GM12878 (cell line): ENCODE measurements around the gene PLEKHA5. TPM values are rescaled to one million over a fixed set of nuclear protein-coding genes. Genes with fewer than 3 reads are reported as not detected.

ENCODE experiments used
- ATAC-seq: fragments of 200-7000 bp; cut with Tn5 transposase; 3 replicates; pipeline ENCODE4 v1.9.1; 2020; ENCODE audit warnings: mild to moderate bottlenecking, moderate library complexity
- BruUV-seq: library from RNA; stranded (reverse); fragments of 400-500 nt; replicated peaks from 2 replicates; lab custom pipeline; 2021; lab: Mats Ljungman, UMichigan
- CTCF ChIA-PET: fragments of 300-600 bp; sonication (Branson Sonifier 250); formaldehyde crosslinking; extraction: SDS; loops from one replicate; lab custom pipeline; 2021; ENCODE audit warnings: inconsistent platforms; lab: Yijun Ruan, JAX
- POLR2A ChIA-PET: fragments of 350-600 bp; formaldehyde crosslinking; extraction: SDS; loops from one replicate; lab custom pipeline; 2021; ENCODE audit warnings: inconsistent platforms; lab: Charles Lee
- RAD21 ChIA-PET: fragments of 300-600 bp; sonication (Branson Sonifier 250); formaldehyde crosslinking; loops from one replicate; lab custom pipeline; 2023; ENCODE audit warnings: antibody characterized with exemption; ENCODE audit not compliant: unreplicated experiment; lab: Charles Lee
- SMC1A ChIA-PET: fragments of 300-600 bp; sonication (Branson Sonifier 250); formaldehyde crosslinking; loops from one replicate; lab custom pipeline; 2023; ENCODE audit not compliant: unreplicated experiment, uncharacterized antibody; lab: Charles Lee
- DNase-seq: peaks from one replicate; pipeline ENCODE4 v3.0.0-alpha.2; 2011; ENCODE audit warnings: low read depth, low spot score
- FAIRE-seq: peaks from 3 replicates; lab custom pipeline; 2011; peaks lifted over from hg19 to GRCh38; lab: Jason Lieb, UNC
- H2AFZ ChIP-seq: 2 replicates; pipeline ENCODE4 v1.6.0; 2011; ENCODE audit warnings: low read depth, low read length, control low read depth; ENCODE audit not compliant: control insufficient read depth
- H3K27ac ChIP-seq: 2 replicates; pipeline ENCODE4 v1.5.1; 2011; ENCODE audit warnings: control low read depth; ENCODE audit not compliant: control insufficient read depth, insufficient read depth
- H3K27me3 ChIP-seq, 2 experiments: replicated peaks in 1 of 2; 2 replicates each; pipeline versions ENCODE4 v1.6.0 to v1.6.1; 2011; ENCODE audit warnings: low read length in 1 of 2; ENCODE audit not compliant: control insufficient read depth in 2 of 2, insufficient read depth in 2 of 2
- H3K36me3 ChIP-seq, 2 experiments: 2 replicates each; pipeline ENCODE4 v1.5.1; 2011; ENCODE audit warnings: low read length in 1 of 2; ENCODE audit not compliant: control insufficient read depth in 2 of 2, insufficient read depth in 2 of 2
- H3K4me1 ChIP-seq: 2 replicates; pipeline ENCODE4 v1.6.1; 2011; ENCODE audit warnings: mild to moderate bottlenecking, low read length, moderate library complexity, mixed read lengths; ENCODE audit not compliant: control insufficient read depth, insufficient read depth
- H3K4me2 ChIP-seq: 2 replicates; pipeline ENCODE4 v1.6.0; 2011; ENCODE audit warnings: control low read depth; ENCODE audit not compliant: control insufficient read depth, insufficient read depth
- H3K4me3 ChIP-seq: fragments of 200-600 bp; sonication (generic); 2 replicates; pipeline ENCODE4 v1.5.1; 2016
- H3K79me2 ChIP-seq: 2 replicates; pipeline ENCODE4 v1.6.0; 2011; ENCODE audit warnings: low read length; ENCODE audit not compliant: control insufficient read depth, insufficient read depth
- H3K9ac ChIP-seq: 2 replicates; pipeline ENCODE4 v1.8.0; 2011; ENCODE audit warnings: low read length, control low read depth, mixed read lengths; ENCODE audit not compliant: control insufficient read depth, insufficient read depth
- H3K9me3 ChIP-seq: replicated peaks from 3 replicates; pipeline ENCODE4 v1.5.1; 2011; ENCODE audit warnings: mild to moderate bottlenecking, low read length; ENCODE audit not compliant: control insufficient read depth, insufficient read depth
- H4K20me1 ChIP-seq: 2 replicates; pipeline ENCODE4 v1.6.0; 2011; ENCODE audit not compliant: control insufficient read depth, insufficient read depth
- ATF2 ChIP-seq: IDR thresholded peaks from 2 replicates; pipeline ENCODE4 v1.6.1; 2012; ENCODE audit warnings: low read length, inconsistent platforms
- CBX5 ChIP-seq: sonication (generic); IDR thresholded peaks from 2 replicates; pipeline ENCODE4 v1.6.1; 2016; ENCODE audit warnings: low read depth, moderate library complexity, mild to moderate bottlenecking, inconsistent platforms
- CHD4 ChIP-seq: fragments of 200-600 bp; sonication (generic); IDR thresholded peaks from 2 replicates; pipeline ENCODE4 v1.6.1; 2016; ENCODE audit warnings: mild to moderate bottlenecking
- E2F4 ChIP-seq: IDR thresholded peaks from 2 replicates; pipeline ENCODE4 v1.6.1; 2012; ENCODE audit warnings: low read depth, low read length, improper control_type of control experiment
- E4F1 ChIP-seq: fragments of 450-650 bp; IDR thresholded peaks from 2 replicates; pipeline ENCODE4 v1.6.1; 2018; ENCODE audit warnings: borderline replicate concordance, mild to moderate bottlenecking; ENCODE audit not compliant: partially characterized antibody
- EZH2 ChIP-seq: IDR thresholded peaks from 2 replicates; pipeline ENCODE4 v1.6.1; 2012; ENCODE audit warnings: low read depth, mild to moderate bottlenecking, control low read depth, inconsistent platforms, low read length, borderline replicate concordance; ENCODE audit not compliant: control insufficient read depth
- HDAC6 ChIP-seq: fragments of 200-600 bp; sonication (generic); IDR thresholded peaks from one replicate; pipeline ENCODE4 v1.8.0; 2017; ENCODE audit warnings: antibody characterized with exemption; ENCODE audit not compliant: unreplicated experiment
- IKZF2 ChIP-seq, 2 experiments: fragments of 450-650 bp; IDR thresholded peaks; 2 replicates each; pipeline ENCODE4 v1.6.1; 2017; ENCODE audit warnings: mild to moderate bottlenecking in 2 of 2, moderate library complexity in 2 of 2
- IRF5 ChIP-seq: fragments of 450-650 bp; IDR thresholded peaks from 2 replicates; pipeline ENCODE4 v1.6.1; 2017; ENCODE audit warnings: borderline replicate concordance
- KLF5 ChIP-seq: fragments of 450-650 bp; IDR thresholded peaks from 2 replicates; pipeline ENCODE4 v1.6.1; 2014; ENCODE audit warnings: mild to moderate bottlenecking; ENCODE audit not compliant: partially characterized antibody
- MTA2 ChIP-seq: fragments of 450-650 bp; IDR thresholded peaks from 2 replicates; pipeline ENCODE4 v1.6.1; 2016; ENCODE audit warnings: low read depth, mild to moderate bottlenecking, moderate library complexity
- NFYA ChIP-seq: IDR thresholded peaks from 2 replicates; pipeline ENCODE4 v1.6.1; 2011; ENCODE audit warnings: low read depth, mild to moderate bottlenecking, low read length, improper control_type of control experiment, borderline replicate concordance
- NR2F1 ChIP-seq: fragments of 450-650 bp; conservative IDR thresholded peaks from 2 replicates; pipeline ENCODE4 v1.6.1; 2017; ENCODE audit warnings: mild to moderate bottlenecking
- RBBP5 ChIP-seq: fragments of 200-600 bp; sonication (generic); conservative IDR thresholded peaks from 2 replicates; pipeline ENCODE4 v1.6.1; 2016
- RFX5 ChIP-seq: IDR thresholded peaks from 2 replicates; pipeline ENCODE4 v1.6.1; 2011; ENCODE audit warnings: low read depth, low read length, improper control_type of control experiment
- SIN3A ChIP-seq: IDR thresholded peaks from 2 replicates; pipeline ENCODE4 v1.6.1; 2012; ENCODE audit warnings: low read depth, low read length, improper control_type of control experiment
- WRNIP1 ChIP-seq: IDR thresholded peaks from 2 replicates; pipeline ENCODE4 v1.6.1; 2011; ENCODE audit warnings: low read depth, low read length, improper control_type of control experiment, borderline replicate concordance
- ZNF217 ChIP-seq: fragments of 450-650 bp; IDR thresholded peaks from 2 replicates; pipeline ENCODE4 v1.6.1; 2017; ENCODE audit warnings: antibody characterized with exemption, mild to moderate bottlenecking
- ZNF622 ChIP-seq: fragments of 450-650 bp; IDR thresholded peaks from 2 replicates; pipeline ENCODE4 v1.6.1; 2017; ENCODE audit warnings: mild to moderate bottlenecking, inconsistent platforms
- WGBS: methylation state at CpG from one replicate; pipeline ENCODE4 v1.1.6; 2016; ENCODE audit warnings: low lambda C conversion rate; ENCODE audit not compliant: insufficient replicate concordance, insufficient coverage; ENCODE audit errors: missing lambda C conversion rate; 5-methylcytosine and 5-hydroxymethylcytosine counted together
- in situ Hi-C: fragments of 300-500 bp; cut with MboI; formaldehyde crosslinking; loops from 9 replicates; pipeline ENCODE4 v1.14.3; 2018; ENCODE audit warnings: mixed read lengths
- intact Hi-C: fragments of 100-400 bp; cut with micrococcal nuclease; formaldehyde crosslinking; loops from one replicate; pipeline ENCODE4 v1.14.2; 2022; ENCODE audit not compliant: unreplicated experiment
- polyA plus RNA-seq, 11 experiments: library from polyadenylated mRNA; depleted of rRNA in 4 of 11; unstranded in 6 of 11; stranded (reverse) in 5 of 11; fragments of >200 nt; fragmentation: Nextera tagmentation in 4 of 11; fragmentation: Illumina TruSeq in 1 of 11; extraction: Ambion mirVana in 4 of 11; extraction: Trizol in 1 of 11; gene quantifications; 1 replicate in 1 of 11; 2 replicates in 10 of 11; pipeline versions ENCODE4 v1.2.1 to v1.2.3, GENCODE V29; 2011 to 2016; ENCODE audit warnings: inconsistent platforms in 2 of 11, missing spikeins in 2 of 11, low read depth in 1 of 11
- total RNA-seq, 4 experiments: library from RNA; depleted of rRNA in 3 of 4; stranded (reverse); fragments of >200 nt in 3 of 4; fragmentation: Illumina TruSeq in 1 of 4; extraction: Trizol in 1 of 4; gene quantifications; 2 replicates each; pipeline versions ENCODE4 v1.2.1 to v1.2.3, GENCODE V29; 2013 to 2021

Gene PLEKHA5
- total and polyA plus RNA-seq, 10 of the 15 experiments (the other 5 are each of a cell fraction or from before 2014, with no cell fraction given): 0.09 to 0.33 (median 0.18) TPM; not detected in 3

GRCh38 chr12:19230299-19230866 is 100.8 kb downstream of the PLEKHA5 start:
- Histone ChIP-seq H4K20me1 (no peaks in the 10 kb centered on the region), H3K79me2 (no peaks in the 10 kb centered on the region), H2AFZ (no peak overlapping the region)
- CTCF ChIA-PET: no interaction called here
- no peak for FAIRE-seq
- WGBS: 69% methylated on average over 37 of the region's 37 CpGs
- TF ChIP-seq ZNF217 (no peak), RFX5 (no peak), E4F1 (no peak), E2F4 (no peak), WRNIP1 (no peak), IRF5 (no peak), IKZF2 (IDR thresholded peaks at IDR 0.05) (no peak), CBX5 (no peak), ATF2 (no peak), SIN3A (no peak), ZNF622 (no peak), NR2F1 (no peak), MTA2 (no peak), NFYA (no peak), RBBP5 (no peak), CHD4 (no peak), KLF5 (no peak), HDAC6 (no peak), EZH2 (no peak)
- TF ChIP-seq, all 136 proteins: peak for 0
- H3K27me3 ChIP-seq: no peaks in the 10 kb centered on the region
- no peaks in the 10 kb centered on the region for H3K9me3 ChIP-seq
- intact Hi-C loops: no loop called here
- no peaks in the 10 kb centered on the region for H3K4me1 ChIP-seq
- no peak overlapping the region for H3K4me2 ChIP-seq
- H3K9ac ChIP-seq: no peak overlapping the region
- ChIA-PET POLR2A (no interaction called here), RAD21 (no interaction called here), SMC1A (no interaction called here)
- DNase-seq (no peak), ATAC-seq (no peak)
- H3K27ac ChIP-seq: no peak overlapping the region
- H3K4me3 ChIP-seq: no peak overlapping the region
- no TSS peak for BruUV-seq
- in situ Hi-C loops: no loop called here
- H3K36me3 ChIP-seq: no peaks in the 10 kb centered on the region
